Measurements from ENCODE around the gene RRP7A.
A peak's percentile ranks its signal among the peaks of the same experiment; 100 is the strongest.
"Not testable (repeated sequence)": the region's sequence is repeated elsewhere in the genome, so short reads cannot be mapped to it uniquely, and the experiment has no call there.

The RRP7A gene, protein sequence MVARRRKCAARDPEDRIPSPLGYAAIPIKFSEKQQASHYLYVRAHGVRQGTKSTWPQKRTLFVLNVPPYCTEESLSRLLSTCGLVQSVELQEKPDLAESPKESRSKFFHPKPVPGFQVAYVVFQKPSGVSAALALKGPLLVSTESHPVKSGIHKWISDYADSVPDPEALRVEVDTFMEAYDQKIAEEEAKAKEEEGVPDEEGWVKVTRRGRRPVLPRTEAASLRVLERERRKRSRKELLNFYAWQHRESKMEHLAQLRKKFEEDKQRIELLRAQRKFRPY

GRCh38 chr22:42519525-42520401 lies at the start of gene RRP7A:
Gene RRP7A, minus strand, starts transcription at chr22:42519796. Its CDS starts 10 bp downstream, at chr22:42519786.
- peak; percentile 88 for DNase-seq

DNA sequence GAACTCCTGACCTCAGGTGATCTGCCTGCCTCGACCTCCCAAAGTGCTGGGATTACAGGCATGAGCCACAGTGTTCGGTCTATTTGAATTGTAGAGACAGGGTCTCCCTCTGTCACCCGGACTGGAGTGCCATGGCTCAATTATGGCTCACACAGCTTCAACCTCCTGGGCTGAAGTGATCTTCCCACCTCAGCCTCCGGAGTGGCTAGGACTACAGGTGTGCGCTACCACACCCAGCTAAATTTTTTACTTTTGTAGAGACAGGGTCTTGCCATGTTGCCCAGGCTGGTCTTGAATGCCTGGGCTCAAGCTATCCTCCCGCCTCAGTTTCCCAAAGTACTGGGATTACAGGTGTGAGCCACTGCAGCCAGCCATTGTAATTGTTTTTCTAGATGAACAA lies 48.4 kb upstream of the RRP7A start:
- not testable (repeated sequence) for DNase-seq

DNA sequence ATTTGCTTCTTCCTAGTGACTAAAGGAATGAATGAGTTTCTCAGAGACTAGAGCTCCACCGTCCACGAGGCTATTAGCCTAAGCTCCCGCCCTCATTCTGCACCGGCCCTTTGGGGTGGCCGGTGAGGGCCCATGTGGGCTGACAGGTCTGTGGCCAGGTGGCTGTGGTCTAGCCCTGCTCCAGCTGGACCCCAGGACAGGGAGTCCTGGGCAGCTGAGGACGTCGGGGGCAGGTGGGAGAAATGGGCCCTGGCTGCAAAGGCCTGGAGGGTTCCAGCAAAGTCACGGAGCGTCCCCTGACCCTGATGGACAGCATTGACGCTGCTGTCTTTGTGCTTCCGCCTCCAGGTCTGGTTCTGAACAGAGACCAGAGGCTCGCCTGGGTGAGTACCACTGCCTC lies 46.4 kb upstream of the RRP7A start:
- no peak for DNase-seq

DNA sequence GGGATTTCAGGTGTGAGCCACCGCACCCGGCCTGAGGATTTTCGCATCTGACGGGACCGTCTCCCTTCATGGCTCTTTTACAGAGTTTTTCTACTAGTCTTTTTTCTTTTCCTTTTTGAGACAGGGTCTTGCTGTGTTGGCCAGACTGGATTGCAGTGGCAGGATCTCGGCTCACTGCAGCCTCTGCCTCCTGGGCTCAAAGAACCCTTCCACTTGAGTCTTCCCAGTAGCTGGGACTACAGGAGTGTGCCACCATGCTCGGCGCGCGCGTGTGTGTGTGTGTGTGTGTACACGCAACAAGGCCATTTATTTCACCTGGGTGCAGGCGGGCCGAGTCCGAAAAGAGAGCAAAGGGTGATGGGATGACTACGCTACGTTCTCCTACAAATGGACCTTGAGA lies 45.1 kb upstream of the RRP7A start:
- no peak for DNase-seq

DNA sequence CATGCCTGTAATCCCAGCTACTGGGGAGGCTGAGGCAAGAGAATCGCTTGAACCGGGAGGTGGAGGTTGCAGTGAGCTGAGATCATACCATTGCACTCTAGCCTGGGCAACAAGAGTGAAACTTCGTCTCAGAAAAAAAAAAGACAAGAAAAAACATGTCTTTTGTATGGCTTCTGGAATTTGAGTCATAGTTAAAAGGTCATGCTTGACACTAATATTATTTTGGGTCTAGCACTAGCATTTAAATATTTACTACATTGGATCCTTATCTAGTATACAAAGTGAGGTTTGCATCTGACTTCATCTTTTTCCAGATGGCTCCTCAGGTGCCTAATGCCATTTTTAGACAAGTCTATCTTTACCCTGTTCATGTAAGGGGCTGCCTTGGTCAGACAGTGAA lies 44.3 kb upstream of the RRP7A start:
- not testable (repeated sequence) for DNase-seq

DNA sequence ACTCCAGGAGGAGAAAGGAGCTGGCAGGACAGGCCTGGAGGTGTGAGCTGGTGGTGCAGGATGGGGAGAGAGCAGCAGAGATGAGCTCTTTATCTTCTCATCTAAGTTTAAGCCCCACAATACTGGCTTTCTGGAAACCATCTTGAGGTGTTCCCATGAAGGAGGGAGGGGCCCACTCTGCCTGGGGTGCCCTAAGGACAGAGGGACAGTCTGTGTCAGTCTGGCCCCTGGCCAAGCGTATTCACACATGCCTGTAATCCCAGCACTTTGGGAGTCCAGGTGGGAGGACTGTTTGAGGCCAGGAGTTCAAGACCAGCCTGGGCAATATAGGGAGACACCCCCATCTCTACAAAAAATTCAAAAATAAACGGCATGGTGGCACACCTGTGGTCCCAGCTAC lies 43.1 kb upstream of the RRP7A start:
- DNase-seq: no peak

- DNase-seq: no peak
These were observed 42.7 kb upstream of the RRP7A start for GRCh38 chr22:42562279-42562678.

DNA sequence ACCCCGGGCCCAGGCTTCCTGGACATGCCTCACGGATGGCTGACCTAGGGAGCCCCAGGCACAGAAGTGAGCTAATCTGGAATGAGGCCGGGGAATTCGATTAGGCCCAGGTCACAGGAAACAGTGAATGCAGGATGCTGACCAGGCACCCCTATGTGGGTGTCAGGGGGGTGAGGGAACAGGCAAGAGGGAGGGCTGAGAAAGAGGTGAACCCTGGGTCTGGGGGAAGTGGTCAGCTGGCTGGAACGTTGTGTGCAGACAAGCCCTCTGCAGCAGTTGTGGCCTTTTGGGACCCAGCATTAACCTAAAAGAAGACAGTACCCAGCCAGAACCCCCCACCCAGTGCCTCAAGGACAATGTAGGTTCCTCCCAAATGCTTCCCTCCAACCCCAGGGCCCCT lies 42.3 kb upstream of the RRP7A start:
- DNase-seq: no peak

DNA sequence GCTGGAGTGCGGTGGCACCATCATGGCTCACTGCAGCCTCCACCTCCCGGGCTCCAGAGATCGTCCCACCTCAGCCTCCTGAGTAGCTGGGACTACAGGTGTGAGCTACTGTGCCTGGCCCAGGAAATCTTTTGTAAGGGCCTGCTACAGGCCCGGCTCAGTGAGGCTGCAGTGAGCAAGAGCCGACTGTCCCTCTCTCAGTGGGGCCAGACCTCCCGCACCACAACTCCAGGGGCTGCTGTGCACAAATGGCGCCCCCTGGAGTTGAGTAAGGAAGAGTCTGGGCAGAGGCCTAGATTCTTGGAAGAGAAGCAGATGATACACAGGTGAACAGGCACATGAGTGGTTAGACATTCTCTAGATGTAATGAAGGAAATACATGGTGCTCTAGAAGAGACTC lies 41.2 kb upstream of the RRP7A start:
- DNase-seq: peak; percentile 28

- no peak for DNase-seq
These were observed 40.8 kb upstream of the RRP7A start for GRCh38 chr22:42560381-42560780.

- peak; percentile 90 for DNase-seq
These were observed 34.1 kb upstream of the RRP7A start, which contains the start of gene SERHL2 for GRCh38 chr22:42553475-42554361. Gene SERHL2, plus strand, starts transcription at chr22:42553956. Its CDS starts 65 bp downstream, at chr22:42554021.

GRCh38 chr22:42552294-42552647 lies 32.7 kb upstream of the RRP7A start:
- not testable (repeated sequence) for DNase-seq

DNA sequence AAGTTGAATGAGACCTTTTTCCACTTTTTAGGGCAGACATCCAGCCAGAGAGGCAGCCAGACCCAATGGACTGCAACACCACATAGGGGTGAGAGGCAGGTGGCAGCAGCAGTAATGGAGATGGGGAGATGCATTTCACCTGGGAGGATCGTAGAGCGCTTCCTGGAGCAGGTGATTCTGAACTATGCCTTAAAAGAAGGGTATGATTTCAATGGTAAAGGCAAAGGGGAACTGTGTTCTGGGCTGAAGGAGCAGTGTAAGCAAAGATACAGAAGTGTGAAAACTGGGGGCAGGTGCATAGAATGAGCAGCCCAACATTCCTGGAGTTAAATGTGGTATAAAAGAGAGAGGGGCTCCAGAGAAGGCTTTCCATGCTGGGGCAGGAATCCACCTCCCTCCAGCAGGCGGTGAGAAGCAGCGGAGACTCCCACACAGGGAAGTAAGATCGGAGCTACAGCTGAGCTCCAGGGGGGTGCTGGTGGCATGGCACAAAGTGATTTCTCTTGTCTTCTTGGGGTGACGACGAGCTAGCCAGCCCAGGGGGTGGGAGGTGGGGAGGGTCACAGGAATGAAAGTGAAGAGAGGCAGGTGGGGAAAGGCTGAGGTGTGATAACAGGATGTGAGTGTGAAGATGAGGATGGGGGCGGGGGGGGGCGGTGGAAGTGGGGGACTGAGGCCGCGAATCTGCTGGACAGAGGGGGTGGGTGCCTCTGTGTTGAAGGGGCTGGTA lies 29.9 kb upstream of the RRP7A start:
- no peak for DNase-seq

DNA sequence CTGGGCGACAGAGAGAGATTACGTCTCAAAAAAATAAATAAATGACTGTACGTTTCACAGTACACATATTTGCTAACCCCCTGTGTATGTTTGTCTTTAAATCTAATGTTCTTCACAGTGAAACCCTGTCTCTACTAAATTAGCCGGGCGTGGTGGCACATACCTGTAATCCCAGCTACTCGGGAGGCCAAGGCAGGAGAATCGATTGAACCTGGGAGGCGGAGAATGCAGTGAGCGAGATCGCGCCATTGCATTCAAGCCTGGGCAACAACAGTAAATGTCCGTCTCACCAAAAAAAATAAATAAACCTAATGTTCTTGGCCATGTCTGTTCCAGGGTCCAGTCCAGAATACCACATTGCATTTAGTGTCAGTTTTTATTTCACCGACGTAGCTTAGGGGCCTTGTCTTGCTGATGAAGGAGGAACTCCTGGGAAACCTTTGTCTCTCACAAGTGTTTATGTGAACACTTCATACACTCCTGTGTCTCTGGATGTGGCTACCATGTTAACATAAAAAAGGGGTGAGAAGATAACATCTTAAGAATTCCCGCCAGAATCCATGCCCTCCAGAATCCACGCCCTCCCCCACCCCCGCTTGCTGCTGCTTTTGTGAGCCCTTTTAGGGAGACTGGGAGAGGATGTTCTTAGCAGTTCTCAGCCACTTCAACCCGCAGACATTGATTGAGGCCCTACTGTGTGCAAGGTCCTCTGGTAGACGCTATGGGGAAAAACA lies 29.2 kb upstream of the RRP7A start:
- DNase-seq: no peak

DNA sequence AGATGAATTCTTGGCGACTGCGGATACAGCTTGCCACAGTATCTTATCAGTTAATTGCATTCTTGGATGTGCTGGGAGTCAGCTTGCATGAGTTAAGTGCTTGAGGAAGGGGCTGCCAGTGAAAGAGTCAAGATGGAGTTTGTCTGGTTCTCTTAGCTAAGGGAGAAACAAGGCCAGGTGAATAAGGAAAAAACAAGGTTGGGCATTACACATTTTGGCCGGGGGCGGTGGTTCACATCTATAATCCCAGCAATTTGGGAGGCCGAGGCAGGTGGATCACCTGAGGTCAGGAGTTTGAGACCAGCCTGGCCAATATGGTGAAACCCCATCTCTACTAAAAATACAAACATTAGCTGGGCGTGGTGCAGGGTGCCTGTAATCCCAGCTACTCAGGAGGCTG lies 28.5 kb upstream of the RRP7A start:
- not testable (repeated sequence) for DNase-seq

DNA sequence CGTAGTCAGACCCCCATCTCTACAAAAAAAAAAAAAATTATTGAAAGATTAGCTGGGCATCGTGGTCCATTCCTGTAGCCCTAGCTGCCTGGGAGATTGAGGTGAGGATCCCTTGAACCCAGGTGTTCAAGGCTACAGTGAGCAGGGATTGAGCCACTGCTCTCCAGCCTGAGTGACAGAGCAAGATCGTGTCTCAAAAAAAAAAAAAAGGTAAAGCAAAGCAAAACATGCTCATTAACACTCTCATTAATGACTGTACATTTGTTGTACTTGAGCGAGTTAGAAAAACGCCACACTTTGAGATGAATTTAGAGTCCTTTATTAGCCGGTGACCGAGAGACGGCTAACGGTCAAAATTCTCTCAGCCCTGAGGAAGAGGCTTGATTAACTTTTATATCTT lies 28.0 kb upstream of the RRP7A start:
- DNase-seq: no peak

GRCh38 chr22:42544686-42545085 lies 25.1 kb upstream of the RRP7A start:
- DNase-seq: no peak

DNA sequence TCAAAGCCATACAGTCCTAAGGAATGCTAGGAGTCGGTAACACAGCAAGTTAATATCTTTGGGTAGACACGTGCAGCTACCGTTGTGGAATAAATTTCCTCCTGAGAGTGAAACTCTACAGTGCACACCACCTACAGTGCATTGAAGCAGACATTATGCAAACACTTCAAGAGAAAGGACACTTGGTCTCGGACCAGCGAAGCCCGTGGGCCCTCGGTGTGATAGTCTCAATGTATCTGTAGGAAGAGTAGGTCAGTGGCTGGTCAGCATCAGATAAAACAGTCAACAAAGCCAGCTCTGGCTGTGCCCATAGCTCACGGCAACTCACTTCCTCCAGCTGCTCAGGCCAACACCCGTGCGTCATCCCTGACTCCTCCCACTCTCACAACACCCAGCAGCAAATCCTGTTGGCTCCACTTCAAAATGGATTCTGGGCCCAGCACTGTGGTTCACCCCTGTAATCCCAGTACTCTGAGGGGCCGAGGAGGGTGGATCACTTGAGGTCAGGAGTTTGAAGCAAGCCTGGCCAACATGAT lies 19.7 kb upstream of the RRP7A start:
- not testable (repeated sequence) for DNase-seq

GRCh38 chr22:42537199-42537831 lies 17.7 kb upstream of the RRP7A start:
- DNase-seq: not testable (repeated sequence)

DNA sequence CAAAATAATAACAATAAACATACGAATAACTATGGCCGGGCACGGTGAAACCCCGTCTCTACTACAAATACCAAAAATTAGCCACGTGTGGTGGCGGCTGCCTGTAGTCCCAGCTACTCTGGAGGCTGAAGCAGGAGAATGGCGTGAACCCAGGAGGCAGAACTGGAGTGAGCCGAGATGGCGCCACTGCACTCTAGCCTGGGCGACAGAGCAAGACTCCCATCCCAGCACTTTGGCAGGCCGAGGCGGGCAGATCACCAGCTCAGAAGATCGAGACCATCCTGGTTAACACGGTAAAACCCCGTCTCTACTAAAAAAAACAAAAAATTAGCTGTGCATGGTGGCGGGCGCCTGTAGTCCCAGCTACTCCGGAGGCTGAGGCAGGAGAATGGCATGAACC lies 17.0 kb upstream of the RRP7A start:
- not testable (repeated sequence) for DNase-seq

- DNase-seq: no peak
These were observed 16.6 kb upstream of the RRP7A start for GRCh38 chr22:42536166-42536565.

Measured in CD4-positive, alpha-beta T cell treated with Interleukin-6 for 4 hours (primary cell).